BE2C (cell line): Measurements from ENCODE around the gene ALS2.

Experiments
- DNase-seq: peaks from one replicate; pipeline ENCODE4 v3.0.0-alpha.2; 2020
- H3K27me3 ChIP-seq: fragments of 250-450 bp; sonication (Bioruptor Pico); 2 replicates; pipeline ENCODE4 v1.5.1; 2020; ENCODE audit warnings: mild to moderate bottlenecking
- H3K36me3 ChIP-seq: fragments of 250-450 bp; sonication (Bioruptor Pico); 2 replicates; pipeline ENCODE4 v1.5.1; 2020; ENCODE audit warnings: mild to moderate bottlenecking
- H3K4me1 ChIP-seq: fragments of 250-450 bp; sonication (Bioruptor Pico); 2 replicates; pipeline ENCODE4 v1.5.1; 2020
- H3K4me3 ChIP-seq: 2 replicates; pipeline ENCODE4 v1.5.1; 2011; ENCODE audit warnings: low read depth, low read length
- H3K9me3 ChIP-seq: fragments of 250-450 bp; sonication (Bioruptor Pico); 2 replicates; pipeline ENCODE4 v1.5.1; 2020
- TF ChIP-seq, protein P1 (sequence below): IDR thresholded peaks from 2 replicates; pipeline ENCODE4 v1.5.1; 2012; ENCODE audit warnings: mild to moderate bottlenecking, low read depth, low read length

The ALS2 gene

DNA sequence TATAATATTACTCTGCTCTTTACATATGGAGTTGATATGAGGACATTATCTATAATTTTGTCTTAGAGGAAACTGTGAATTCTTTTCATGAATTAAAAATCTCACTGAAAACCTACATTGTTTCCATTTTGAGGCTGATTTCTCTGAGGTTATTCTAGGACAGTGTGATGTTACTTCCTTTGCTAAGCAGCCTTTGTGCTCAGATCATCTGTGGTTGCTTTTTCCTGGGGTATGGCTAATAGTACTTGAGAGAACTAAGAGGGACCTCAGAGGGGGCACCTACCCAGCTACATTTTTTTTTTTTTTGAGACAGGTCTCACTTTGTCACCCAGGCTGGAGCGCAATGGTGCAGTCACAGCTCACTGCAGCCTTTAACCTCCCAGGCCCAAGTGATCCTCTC is 73.6 kb downstream of the ALS2 start:
- no peaks in the 10 kb centered on the region for H3K27me3 ChIP-seq
- H3K36me3 ChIP-seq = no peaks in the 10 kb centered on the region; the same call in 1 of the 2 replicates
- TF ChIP-seq, protein P1, sequence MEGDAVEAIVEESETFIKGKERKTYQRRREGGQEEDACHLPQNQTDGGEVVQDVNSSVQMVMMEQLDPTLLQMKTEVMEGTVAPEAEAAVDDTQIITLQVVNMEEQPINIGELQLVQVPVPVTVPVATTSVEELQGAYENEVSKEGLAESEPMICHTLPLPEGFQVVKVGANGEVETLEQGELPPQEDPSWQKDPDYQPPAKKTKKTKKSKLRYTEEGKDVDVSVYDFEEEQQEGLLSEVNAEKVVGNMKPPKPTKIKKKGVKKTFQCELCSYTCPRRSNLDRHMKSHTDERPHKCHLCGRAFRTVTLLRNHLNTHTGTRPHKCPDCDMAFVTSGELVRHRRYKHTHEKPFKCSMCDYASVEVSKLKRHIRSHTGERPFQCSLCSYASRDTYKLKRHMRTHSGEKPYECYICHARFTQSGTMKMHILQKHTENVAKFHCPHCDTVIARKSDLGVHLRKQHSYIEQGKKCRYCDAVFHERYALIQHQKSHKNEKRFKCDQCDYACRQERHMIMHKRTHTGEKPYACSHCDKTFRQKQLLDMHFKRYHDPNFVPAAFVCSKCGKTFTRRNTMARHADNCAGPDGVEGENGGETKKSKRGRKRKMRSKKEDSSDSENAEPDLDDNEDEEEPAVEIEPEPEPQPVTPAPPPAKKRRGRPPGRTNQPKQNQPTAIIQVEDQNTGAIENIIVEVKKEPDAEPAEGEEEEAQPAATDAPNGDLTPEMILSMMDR = no peak
- no peak overlapping the region for H3K4me3 ChIP-seq
- no peaks in the 10 kb centered on the region for H3K9me3 ChIP-seq
- no peak for DNase-seq
- no peaks in the 10 kb centered on the region for H3K4me1 ChIP-seq

DNA sequence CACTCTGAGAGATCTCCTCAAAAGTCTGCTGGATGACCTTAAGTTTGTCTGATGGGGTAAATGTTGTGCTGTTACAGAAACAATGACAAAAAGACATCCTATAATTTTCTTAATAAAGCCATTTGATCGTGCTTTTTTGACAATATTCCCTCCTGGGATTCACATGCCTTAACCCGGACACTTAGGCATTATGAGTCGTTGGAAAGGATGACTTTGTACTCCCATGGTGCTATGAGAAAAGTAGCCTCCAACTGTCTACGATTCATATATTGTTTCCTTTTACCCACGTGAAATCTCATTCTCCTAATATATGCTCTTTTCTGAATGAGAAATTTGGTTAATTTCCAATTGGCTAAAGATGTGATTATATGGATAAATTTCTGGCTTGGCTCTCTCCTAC is 76.2 kb downstream of the ALS2 start:
- no peak overlapping the region for H3K4me3 ChIP-seq
- no peaks in the 10 kb centered on the region for H3K27me3 ChIP-seq
- no peak for DNase-seq
- no peaks in the 10 kb centered on the region for H3K4me1 ChIP-seq
- H3K9me3 ChIP-seq = no peaks in the 10 kb centered on the region
- TF ChIP-seq, protein P1 = no peak
- H3K36me3 ChIP-seq = no peaks in the 10 kb centered on the region; the same call in none of the 2 replicates

DNA sequence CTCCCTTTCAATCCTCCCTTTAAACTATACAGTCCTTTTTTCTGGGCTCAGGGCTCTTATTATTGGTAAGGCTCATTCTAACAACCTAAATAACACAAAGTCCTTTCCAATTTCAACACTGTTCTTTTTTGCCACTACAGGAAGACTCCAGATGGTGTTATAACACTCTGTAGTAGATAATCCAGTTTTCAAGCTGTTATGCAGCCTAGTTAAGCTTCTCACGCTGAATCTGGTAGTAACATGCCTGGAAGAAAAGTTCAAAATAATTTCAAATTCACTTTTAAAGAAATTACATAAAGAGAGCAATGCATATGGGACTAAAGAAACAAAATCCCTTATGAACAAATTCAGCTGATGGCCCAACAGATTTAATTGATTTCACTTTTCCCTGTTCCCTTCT is 79.1 kb downstream of the ALS2 start:
- no peaks in the 10 kb centered on the region; the same call in 1 of the 2 replicates for H3K9me3 ChIP-seq
- no peaks in the 10 kb centered on the region; the same call in none of the 2 replicates for H3K36me3 ChIP-seq
- no peak for DNase-seq
- no peaks in the 10 kb centered on the region for H3K27me3 ChIP-seq
- TF ChIP-seq, protein P1 = no peak
- H3K4me3 ChIP-seq = no peak overlapping the region
- H3K4me1 ChIP-seq = peaks cover 13% of the 10 kb centered on the region

DNA sequence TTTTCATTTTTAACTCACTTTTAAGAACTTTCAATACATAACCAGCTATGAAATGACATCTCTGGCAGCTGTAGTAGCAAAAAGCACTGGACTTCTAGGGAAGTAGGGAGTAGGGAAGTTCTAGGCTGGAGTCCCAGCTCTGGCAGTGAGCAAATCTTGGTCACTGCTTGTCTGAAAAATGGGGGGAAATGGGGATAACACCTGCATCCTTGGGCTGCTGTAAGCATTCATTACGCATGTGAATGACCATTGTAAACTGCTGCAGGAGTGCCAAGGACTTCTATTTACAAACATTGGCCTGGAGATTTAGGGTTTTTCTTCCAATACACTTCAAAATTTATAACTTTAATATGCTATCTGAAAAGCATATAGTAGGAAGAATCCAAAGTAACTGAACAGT is 81.3 kb downstream of the ALS2 start:
- peaks cover 13% of the 10 kb centered on the region for H3K4me1 ChIP-seq
- H3K9me3 ChIP-seq = no peaks in the 10 kb centered on the region; the same call in 1 of the 2 replicates
- DNase-seq = no peak
- H3K4me3 ChIP-seq = no peak overlapping the region
- no peaks in the 10 kb centered on the region; the same call in none of the 2 replicates for H3K36me3 ChIP-seq
- no peaks in the 10 kb centered on the region for H3K27me3 ChIP-seq
- TF ChIP-seq, protein P1 = no peak

DNA sequence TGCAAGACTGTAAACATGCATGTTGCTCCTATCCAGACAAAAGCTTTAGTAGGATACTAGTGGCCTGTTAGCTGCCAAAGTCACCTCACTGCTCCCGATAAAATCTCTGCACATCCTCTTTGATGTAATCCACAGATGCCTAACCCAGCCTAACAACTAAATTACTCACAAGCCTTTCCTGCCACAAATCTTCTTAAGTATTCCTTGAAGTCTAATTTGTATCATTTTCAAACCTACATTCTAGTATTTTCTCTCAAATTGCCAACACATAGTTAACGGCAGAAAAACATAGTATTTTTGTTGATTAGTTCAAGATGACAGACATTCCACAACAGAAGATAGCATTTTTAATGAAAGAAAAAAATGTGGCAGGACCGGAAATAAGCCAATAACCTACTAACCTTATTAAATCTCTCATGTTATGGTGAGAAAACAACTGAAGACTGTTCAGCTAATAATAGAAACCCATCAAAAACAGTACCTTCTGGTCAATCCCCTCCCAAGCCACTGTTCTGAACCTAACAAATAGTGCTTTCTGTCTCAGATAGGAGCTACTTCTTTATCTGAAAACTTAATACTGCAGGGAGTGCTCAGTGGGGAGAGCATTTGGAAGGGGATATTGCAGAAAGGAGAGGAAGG is 82.0 kb downstream of the ALS2 start, which contains the start of gene MPP4:
MPP4 (minus strand) TSS at position 57 of the 639 bp plus-strand sequence. CDS start 4,690 bp downstream, outside the sequence.
- Histone ChIP-seq H3K27me3 (no peaks in the 10 kb centered on the region), H3K36me3 (no peaks in the 10 kb centered on the region; the same call in 1 of the 2 replicates), H3K4me3 (no peak within 1 kb of the TSS), H3K9me3 (no peaks in the 10 kb centered on the region; the same call in 1 of the 2 replicates), H3K4me1 (peaks cover 13% of the 10 kb centered on the region)
- TF ChIP-seq, protein P1 = no peak
- no peak for DNase-seq

DNA sequence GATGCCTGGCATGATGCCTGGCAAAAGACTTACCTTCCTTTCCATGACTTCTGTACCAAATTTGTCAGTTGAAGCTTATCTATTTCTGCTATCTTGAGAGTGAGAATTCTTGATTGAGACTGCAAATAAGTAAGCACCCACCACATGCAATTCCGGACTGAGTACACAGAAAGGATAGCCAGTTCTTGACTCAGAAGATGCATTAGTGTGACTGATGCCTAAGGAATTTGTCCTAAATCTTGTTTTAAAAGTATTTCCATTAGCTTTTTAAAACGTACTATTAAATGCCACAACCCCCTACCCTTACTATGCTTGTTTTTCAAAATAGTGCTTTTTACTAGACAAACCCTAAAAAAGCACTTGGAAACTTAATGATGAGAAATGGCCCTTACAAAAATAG is 82.8 kb downstream of the ALS2 start:
- no peaks in the 10 kb centered on the region for H3K27me3 ChIP-seq
- H3K4me3 ChIP-seq = no peak overlapping the region
- H3K4me1 ChIP-seq = peaks cover 13% of the 10 kb centered on the region
- H3K9me3 ChIP-seq = no peaks in the 10 kb centered on the region; the same call in 1 of the 2 replicates
- TF ChIP-seq, protein P1 = no peak
- no peak for DNase-seq
- no peaks in the 10 kb centered on the region; the same call in 1 of the 2 replicates for H3K36me3 ChIP-seq
